GM19372 (cell line): ENCODE results near the gene CCDC148.

Experiments used
- ATAC-seq: cut with Tn5 transposase; IDR thresholded peaks from one replicate; pipeline ENCODE4 v1.9.1; 2021; ENCODE audit warnings: mild to moderate bottlenecking, low read depth, moderate library complexity; ENCODE audit not compliant: unreplicated experiment

The CCDC148 gene

DNA sequence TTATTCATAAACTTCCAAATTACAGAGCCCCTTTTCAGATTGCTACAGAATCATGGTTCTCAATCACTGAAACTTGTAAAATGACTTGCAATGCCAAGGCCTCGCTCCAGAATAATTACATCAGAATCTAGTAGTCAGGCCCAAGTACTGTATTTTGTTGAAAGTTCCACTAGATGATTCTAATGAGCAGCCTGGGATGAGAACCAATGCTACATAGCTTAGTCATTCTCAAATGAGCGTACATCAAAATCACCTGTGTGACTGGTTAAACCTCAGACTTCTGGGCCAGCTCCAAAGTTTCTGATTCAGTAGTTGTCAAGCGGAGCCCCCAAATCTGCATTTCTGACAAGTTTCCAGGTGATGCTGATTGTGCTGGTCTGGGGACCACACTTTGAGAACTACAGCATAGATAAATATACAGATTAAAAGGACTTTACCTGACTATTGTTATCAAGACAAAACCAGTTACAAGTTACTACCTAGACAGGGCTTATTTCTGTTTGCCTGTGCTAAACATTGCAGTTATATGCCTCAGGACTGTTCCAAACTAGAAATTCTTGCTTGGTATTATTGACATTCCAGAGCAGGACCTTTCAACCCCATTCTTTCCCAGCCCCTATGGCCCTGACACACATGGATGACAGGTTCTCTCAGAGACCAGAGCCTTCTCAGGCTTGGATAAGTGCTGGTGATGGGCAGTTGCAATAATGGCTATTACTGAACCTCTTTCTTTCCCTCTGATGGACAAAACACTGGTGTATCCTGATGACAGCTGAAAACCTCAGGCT is 271.8 kb downstream of the CCDC148 start:
- ATAC-seq: no peak

DNA sequence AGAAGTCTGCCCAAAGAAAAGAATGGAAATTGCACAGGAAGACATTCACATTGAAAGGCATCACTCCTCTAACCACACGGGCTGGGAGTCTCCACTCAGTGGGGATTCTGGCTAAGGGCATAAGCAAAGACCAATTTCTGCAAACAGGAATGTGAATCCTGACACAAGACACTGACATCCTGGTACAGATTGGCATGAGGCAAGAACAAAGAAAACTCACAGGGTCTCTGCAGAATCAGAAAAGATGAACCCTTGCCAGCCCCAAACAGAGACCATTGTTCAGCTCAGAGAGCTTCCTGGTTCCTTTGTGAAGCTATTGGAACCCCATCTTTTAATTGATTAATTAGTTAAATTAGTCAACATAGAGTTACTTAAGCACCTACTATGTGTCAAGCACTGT is 272.6 kb downstream of the CCDC148 start:
- no peak for ATAC-seq

DNA sequence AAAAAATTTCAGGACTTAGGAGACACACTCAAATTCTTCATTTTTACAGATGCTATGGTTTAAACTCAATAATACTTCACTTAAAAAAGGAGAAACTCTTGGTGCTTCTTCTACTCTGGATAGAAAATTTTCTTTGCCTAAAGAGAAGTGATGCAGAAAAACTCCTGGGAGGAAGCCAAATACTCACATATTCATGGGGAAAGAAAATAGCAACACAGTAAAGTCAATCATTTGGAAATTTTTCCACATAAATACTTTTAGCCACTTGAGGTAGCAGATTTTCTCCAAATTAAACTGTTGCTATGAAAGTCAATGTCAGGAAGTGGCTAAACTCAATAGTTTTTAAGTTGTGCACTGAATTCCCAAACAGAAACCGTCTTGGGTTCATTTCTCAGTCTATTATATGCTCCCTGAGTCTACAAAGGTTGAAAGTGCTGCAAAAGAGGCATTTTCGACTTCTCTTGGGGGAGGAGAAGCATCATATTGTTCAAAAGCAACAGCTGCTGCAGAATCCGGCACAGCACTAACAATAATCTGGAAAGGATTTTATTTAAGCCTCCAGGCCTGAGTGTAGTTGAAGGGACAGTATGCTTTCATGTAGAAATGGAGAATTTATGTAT is 273.8 kb downstream of the CCDC148 start:
- ATAC-seq: no peak

DNA sequence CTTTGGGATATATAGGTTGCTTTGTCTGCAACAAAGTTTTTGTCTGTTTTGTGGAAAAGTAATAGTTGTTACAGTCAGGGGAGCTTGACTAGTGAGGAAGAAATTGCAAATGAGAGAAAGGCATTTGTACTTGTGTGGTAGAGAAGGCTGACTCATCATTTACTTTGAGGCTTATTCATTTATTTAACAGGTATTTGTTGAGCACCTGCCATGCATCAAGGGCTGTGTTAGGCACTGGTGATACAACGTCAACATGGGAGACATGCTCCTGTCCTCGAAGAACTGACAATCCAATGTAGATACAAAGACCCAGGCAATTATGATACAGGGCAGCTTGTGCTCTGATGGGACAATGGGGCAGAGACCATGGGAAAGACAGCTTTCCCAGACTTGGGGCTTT is 275.4 kb downstream of the CCDC148 start:
- ATAC-seq: no peak

DNA sequence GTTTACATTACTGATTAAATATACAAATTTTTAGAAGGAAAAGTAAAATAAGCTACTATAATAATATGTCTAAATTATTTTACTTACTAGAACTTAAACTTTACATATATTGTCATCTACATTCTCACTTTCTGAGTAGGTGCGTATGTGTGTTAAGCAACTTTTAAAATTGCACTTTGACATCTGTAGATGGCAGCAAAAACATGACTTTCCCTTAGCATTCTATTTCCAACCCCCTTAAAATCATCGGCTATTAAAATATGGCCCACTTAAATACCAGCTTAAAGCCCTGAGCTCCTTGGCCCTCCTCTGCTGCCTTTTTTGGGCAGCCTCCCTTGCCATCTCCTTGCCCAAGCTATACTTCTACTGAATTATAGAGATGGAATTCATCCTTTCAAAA is 276.9 kb downstream of the CCDC148 start:
- ATAC-seq: peak; percentile 62

DNA sequence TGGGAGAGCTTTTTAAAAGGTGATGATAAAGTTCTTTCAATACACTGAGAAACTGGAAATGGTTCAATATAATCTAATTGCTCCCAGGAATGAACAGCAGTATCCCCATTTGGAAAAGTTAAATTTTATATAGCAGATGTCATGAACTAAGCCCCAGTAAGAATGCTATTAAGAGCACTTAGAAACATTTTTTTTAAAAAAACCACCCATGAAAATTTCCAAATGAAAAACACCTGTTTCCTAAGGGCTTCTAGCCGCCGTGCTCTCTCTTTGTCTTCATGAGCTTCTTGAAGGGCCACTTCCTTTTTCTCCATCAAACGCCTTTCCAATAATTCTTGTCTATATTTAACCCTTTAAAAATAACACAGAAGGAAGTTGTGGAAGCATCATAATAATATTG is 277.9 kb downstream of the CCDC148 start:
- ATAC-seq: no peak

DNA sequence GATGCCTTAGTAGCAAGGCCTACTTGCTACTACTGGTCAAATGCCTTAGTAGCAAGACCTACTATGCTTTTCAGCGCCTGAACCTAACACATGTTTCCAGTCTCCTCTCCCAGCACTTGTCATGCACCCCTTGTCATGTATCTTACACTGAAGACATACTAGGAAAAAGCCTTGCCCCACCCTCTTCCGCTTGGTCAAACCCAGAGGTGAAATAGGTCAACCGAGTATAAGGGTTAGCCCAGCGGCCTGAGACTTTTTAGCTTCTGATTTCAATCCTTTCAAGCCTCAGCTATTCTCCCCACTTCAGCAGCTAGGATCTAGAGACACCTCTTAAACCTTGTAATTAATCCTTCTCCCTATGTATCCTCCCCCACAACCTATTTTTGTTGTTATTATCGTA is 281.6 kb downstream of the CCDC148 start:
- no peak for ATAC-seq

DNA sequence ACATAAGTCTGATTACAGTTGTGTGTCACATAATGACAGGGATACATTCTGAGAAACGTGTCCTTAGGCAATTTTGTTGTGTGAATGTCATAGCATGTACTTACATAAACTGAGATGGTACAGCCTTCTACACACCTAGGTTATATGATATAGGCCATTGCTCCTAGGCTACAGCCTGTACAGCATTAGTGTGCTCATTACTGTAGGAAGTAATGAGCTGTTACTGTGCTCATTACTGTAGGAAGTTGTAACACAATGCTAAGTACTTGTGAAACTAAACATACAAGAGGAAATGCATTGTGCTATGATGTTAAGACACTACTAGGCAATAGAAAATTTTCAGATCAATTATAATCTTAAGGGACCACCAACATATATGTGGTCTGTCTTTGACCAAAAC is 282.1 kb downstream of the CCDC148 start:
- no peak for ATAC-seq

DNA sequence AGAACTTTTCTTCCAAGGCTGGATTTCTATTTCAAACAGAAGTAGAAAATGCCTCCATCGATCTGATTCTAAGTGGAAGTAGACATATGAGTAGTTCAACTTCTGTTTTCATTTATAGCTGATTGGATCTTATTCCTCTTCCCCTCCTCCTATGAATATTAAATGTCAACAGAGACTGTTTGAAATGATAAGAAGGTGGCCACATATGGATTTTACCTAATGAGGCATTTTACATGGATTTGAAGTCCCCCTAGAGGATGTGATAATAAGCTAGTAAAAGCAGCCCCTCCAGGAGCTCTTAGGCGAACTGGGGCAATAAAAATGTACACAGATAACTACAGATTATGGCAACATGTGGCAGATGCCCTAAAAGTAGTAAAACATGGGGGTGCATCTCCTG is 283.8 kb downstream of the CCDC148 start:
- ATAC-seq: no peak

DNA sequence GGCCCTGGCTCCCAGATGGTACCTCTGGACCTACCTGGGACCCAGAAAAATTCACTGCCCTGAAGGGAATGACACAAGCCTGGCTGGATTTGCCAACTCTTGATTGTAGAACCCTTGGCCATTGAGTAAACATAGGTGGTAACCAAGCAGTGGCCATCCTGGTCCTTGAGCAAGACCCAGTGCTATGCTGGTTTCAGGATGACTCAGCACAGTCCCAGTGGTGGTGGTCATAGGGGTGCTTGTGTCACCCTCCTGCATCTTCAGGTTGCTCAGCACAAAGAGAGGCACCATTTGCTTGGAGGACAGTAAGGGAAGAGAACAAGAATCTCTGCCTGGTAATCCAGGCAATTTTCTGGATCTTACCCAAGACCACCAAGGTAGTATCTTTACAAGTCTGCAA is 302.0 kb downstream of the CCDC148 start:
- no peak for ATAC-seq

DNA sequence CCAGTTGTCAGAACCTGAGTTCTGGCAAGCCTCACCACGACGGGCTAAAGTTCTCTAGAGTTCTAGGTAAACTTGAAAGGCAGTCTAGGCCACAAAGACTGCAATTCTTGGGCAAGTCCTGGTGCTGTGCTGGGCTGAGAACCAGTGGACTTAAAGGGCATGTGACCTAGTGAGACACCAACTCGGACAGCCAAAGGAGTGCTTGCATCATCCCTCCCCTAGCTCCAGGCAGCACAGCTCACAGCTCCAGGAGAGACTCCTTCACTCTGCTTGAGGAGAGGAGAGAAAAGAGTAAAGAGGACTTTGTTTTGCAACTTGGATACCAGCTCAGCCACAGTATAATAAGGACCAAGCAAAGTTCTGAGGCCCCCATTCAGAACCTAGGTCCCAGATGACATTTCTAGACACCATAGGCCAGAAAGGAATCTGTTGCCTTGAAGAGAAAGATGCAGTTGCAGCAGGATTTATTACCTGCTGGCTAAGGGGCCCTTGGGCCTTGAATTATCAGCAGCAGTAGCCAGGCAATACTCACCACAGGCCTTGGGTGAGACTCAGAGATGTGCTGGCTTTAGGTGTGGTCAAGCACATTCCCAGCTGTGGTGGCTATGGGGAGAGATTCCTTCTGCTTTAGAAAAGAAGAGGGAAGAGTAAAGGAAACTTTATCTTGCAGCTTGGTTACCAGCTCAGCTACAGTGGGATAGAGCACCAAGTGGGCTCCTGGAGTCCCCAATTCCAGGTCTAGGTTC is 303.1 kb downstream of the CCDC148 start:
- no peak for ATAC-seq

DNA sequence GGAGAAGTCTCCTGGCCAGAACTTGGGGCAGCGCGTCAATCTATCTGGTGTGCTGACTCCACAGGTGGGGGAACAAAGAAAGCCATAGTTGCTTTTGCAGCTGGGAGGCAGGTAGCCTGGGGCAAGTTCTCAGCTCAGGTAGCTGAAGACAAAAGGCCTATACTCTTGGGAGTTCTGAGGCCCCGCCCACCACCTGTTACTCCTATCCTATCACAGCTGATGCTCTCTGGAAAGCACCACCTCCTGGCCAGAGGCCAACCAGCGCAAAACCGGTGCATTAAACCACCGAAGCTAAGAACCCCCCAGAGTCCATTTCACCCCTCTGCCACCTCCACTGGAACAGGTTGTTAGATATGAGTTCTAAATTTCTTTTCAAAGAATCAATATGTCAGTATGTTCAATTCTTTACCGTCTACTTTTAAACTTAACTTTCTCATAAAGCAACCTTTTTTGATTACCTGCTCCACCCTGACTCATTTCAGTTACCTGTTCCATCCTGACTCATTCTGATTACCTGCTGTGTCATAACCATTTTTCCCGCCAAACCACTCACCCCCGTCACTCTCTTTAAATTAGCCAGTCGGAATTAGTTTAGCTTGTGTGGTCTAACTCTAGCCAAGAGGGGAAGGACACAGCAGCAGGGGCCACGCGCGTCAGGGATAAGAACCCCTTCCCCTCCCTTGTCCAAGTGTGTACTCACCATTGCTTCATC is 311.5 kb downstream of the CCDC148 start:
- ATAC-seq: no peak

DNA sequence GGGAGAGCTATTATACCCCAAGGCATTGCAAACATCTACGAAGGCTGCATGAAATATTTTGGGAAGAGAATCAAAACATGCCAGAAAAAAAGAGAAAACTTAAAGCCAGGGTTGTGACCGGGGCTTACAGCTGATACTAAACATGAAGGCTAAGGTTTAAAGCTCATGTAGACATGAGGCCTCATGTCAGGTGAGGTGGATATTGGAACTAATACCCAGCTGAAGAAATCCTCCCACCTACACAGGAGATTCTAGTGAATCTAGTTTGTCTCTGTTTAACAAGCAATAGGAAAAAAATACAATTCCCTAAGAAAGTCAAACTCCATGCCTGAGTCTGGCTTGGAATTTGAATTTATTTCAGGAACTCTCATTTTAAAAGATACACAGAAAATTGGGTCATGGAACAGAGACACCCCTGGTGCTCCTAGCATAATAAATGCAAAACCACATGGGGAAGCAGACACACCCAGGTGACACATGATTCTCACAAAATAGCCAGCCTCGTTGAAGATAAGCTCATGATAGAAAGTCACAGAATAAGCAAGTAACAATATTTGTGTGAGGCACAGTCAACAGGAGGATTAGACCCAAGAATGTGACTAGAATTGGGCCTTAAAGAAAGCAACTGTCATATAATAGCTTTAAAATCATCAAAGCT is 312.7 kb downstream of the CCDC148 start:
- ATAC-seq: no peak

DNA sequence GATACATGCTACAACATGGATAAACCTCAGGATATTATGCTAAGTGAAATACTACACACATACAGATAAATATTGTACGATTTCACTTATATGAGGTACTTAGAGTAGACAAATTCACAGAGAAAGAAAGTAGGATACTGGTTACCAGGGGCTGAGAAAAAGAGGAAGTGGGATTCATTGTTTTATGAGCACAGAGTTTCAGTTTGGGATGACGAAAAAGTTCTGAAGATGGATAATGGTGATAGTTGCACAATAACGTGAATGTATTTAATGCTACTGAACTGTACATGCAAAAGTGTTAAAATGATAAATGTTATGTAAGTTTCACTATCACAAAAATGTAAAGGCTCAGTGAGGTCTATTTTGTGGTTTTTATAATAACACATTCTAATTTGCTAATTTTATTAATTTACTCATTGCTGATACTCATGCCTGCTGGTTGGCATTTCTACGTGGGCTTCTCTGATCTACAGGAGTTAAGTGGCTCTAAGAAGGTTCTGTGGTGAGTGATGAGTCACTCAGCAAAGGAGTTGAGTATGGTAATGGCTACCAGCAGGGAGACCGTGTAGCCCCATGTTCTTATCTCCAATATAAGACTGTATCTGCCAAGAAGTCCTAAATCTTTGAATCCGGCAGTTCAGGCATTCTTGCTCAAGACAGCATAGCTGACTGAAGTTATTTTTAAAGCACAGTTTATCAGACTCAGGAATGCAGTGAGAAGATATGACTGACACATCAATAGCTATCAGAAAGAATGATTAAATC is 313.8 kb downstream of the CCDC148 start:
- no peak for ATAC-seq

DNA sequence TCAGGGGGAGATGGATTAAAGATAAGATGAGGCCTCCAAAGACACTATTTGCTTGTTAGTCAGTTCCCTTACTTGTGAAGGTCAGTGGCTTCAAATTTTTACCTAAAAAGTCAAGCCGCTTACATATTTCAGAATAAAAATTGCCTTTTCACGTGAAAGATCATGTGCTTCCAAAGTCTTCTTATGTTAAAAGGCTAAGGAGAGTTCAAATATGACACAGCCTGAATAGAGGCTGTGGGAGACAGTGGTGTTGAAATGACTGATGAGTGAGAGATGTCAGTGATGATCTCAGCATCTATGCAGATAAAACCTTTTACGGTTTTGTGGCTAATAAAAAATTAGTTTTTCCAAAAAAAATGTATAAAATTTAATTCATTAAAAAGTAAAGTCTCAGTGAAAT is 314.4 kb downstream of the CCDC148 start:
- ATAC-seq: no peak

DNA sequence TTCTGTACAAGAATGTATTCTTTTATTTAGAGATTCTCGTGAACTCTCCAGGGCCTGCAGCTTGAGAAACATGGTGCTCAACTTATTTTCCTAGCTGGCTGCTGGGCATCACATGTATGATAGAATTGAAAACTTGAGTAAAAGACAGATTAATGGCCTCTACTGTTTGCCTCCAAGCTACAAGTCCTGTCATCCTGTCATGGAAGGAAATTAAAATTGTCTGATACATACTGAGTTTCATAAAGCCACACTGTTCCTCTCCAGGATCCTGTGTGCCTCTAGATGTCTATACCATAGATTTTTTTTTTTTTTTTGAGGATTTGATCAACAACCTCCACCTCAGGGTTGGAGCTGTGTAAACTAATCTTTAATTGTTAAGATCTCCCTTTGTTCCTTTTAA is 316.4 kb downstream of the CCDC148 start:
- no peak for ATAC-seq

DNA sequence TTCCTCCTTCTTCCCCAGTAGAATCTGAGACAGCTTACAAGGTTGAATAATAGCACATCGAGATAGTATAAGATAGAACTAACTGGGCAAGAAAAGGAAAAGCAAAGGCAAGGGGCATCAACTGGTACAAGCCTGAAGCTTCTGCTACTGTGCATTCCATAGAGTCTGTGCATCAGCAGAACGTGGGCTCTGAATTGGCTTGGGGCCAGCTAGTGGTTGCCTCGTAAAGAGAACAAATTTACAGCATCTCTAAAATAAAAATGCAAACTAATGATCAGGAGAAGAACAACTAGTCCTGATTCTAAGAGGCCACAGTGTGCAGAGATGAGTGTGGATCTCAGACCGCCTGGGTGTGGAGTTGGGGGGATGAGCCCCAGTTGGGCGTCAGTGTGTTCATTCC is 318.3 kb downstream of the CCDC148 start:
- ATAC-seq: no peak

DNA sequence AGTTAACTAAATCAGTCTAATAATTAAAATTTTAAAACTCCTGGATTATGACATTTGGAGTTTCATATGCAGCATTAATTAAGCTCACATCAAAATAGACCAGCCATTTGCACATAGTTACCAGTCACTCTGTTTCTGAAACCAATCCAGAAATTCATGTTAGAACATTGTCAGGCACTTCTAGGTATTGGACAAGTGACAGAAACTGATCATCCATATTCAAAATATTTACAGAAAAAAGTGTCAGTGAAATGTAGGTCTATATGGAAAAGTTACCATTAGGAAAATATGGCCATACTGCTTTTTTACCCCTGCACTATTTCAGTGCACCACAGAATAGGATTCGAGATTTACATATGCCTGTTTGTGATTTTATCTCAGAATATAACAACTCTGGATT is 321.5 kb downstream of the CCDC148 start:
- ATAC-seq: no peak

DNA sequence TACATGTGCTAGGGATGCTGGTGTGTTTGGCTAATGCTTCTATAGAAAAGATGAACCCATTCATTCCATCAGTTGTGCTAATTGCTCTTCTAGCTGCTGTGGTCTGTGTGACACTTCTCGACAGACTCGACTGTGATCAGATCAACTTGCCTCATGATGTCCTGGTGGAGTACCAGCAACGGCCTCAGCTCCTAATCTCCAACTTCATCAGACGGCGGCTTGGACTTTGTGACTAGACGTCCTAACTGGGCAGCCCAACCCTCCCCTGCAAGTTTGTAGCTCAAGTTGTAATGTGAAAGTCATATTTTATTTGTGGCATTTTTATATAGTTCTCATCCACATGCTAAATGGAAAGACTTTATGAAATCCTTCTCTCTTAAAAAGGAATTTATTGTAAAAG is 321.9 kb downstream of the CCDC148 start:
- ATAC-seq: no peak

DNA sequence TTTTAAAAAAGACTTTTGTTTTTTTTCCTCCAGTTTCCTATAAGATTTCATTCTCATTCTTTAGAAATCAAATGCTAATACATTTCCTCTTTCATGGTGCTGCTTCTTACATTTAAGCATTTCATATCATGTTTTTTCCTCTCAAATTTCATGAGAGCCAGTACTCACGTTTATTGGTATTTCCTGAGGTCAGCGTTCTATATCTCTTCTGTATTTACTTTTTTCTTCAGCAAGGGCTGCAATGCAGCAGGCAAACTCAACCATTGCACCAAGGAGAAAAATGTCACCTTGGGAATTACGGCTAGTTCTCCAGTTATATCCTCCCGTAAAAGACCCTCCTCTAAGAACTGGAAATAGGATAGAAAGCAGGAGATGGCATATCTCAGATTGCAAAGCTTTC is 322.5 kb downstream of the CCDC148 start:
- ATAC-seq: no peak
